H1 (cell line): ENCODE measurements around the gene MOB3B. TPM values are rescaled to one million over a fixed set of nuclear protein-coding genes. Genes with fewer than 3 reads are reported as not detected.

ENCODE experiments used
- CHD7 ChIP-seq: fragments of 300-600 bp; sonication (generic); IDR thresholded peaks from 2 replicates; pipeline ENCODE4 v1.7.1; 2012; ENCODE audit warnings: low read length, moderate library complexity, mild to moderate bottlenecking, inconsistent platforms; ENCODE audit not compliant: insufficient replicate concordance
- RBBP5 ChIP-seq: IDR thresholded peaks from 2 replicates; pipeline ENCODE4 v1.7.1; 2012; ENCODE audit warnings: low read depth, mild to moderate bottlenecking, inconsistent platforms, low read length, moderate library complexity, borderline replicate concordance
- RFX5 ChIP-seq: IDR thresholded peaks from 2 replicates; pipeline ENCODE4 v1.6.1; 2011; ENCODE audit warnings: low read depth, low read length, improper control_type of control experiment, borderline replicate concordance
- RXRA ChIP-seq: IDR thresholded peaks from 2 replicates; pipeline ENCODE4 v1.6.1; 2011; ENCODE audit warnings: low read depth, mild to moderate bottlenecking, low read length, moderate library complexity; ENCODE audit not compliant: insufficient read depth
- TAF1 ChIP-seq: IDR thresholded peaks from 2 replicates; pipeline ENCODE4 v1.6.1; 2011; ENCODE audit warnings: mild to moderate bottlenecking, low read depth, low read length
- ZNF274 ChIP-seq: IDR thresholded peaks from 2 replicates; pipeline ENCODE4 v1.7.0; 2012; ENCODE audit warnings: low read length, borderline replicate concordance; ENCODE audit errors: extremely low read depth
- polyA plus RNA-seq, 7 experiments: library from polyadenylated mRNA; depleted of rRNA in 3 of 7; stranded (reverse) in 5 of 7; unstranded in 2 of 7; fragments of >200 nt in 5 of 7; fragments of 200-250 nt in 2 of 7; gene quantifications; 1 replicate in 5 of 7; 2 replicates in 1 of 7; 4 replicates in 1 of 7; pipeline versions ENCODE4 v1.2.1 to v1.2.3, GENCODE V29; 2011 to 2013; ENCODE audit warnings: missing spikeins in 2 of 7, mixed read lengths in 2 of 7
- total RNA-seq: library from RNA; stranded (reverse); fragmentation: NEBNext Ultra II Directional; extraction: Animal tissue kit (Norgen Biotek cat#: 25700); gene quantifications from 2 replicates; pipeline ENCODE4 v1.2.1, GENCODE V29; 2021

The MOB3B gene
- total and polyA plus RNA-seq, 2 of the 8 experiments (the other 6 are each of a cell fraction or from before 2014, with no cell fraction given), result 12.7 to 16.1 TPM

- TF ChIP-seq CHD7, result no peak
- TF ChIP-seq RBBP5, result no peak
- no peak for TF ChIP-seq ZNF274
- no peak for TF ChIP-seq RXRA
- TF ChIP-seq RFX5, result no peak
- no peak for TF ChIP-seq TAF1
These were observed 32.1 kb upstream of the MOB3B start (continued) for GRCh38 chr9:27561685-27562084.
